Tibial nerve (tissue), 3 donors: ENCODE results near the gene DMGDH.

Experiments
- CTCF ChIP-seq, 5 experiments: fragments of 200-600 bp in 3 of 5; fragments of 450-650 bp in 2 of 5; sonication (generic) in 3 of 5; IDR thresholded peaks; one replicate each; pipeline ENCODE4 v1.5.1; 2016 to 2019; ENCODE audit warnings: antibody characterized with exemption in 5 of 5, mild to moderate bottlenecking in 3 of 5, moderate library complexity in 2 of 5
- POLR2A ChIP-seq, 2 donors: fragments of 450-650 bp; IDR thresholded peaks; one replicate each; pipeline ENCODE4 v1.6.1; 2017; ENCODE audit warnings: antibody characterized with exemption in 2 of 2, mild to moderate bottlenecking in 2 of 2, moderate library complexity in 2 of 2

DNA sequence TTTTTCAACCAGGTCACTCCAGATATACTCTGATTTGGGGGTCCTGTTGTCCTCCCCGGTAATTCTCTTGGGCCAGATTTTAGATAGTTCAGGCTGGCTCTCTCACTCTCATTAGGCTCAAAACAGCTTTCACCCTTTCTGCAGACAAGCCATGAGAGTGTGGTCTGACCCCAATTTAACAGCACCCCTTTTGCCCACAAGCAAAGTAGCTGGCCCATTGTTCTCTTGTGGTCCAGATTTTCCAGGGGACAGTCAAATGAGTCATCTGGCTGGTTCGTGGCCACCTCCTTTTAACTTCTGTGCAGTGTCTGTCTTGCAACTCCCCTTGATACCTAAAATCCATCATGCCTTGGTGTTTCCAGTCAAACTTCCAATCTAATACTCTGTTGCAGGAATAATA lies 16.6 kb upstream of the DMGDH start:
- TF ChIP-seq CTCF (IDR thresholded peaks at IDR 0.05) (no peak), POLR2A (IDR thresholded peaks at IDR 0.05) (no peak)
